HG03135 (cell line): ENCODE data around the gene PTAFR.
A peak's percentile ranks its signal among the peaks of the same experiment; 100 is the strongest.

ENCODE experiments used
- ATAC-seq: cut with Tn5 transposase; IDR thresholded peaks from one replicate; pipeline ENCODE4 v1.9.1; 2021; ENCODE audit warnings: mild to moderate bottlenecking, moderate library complexity; ENCODE audit not compliant: unreplicated experiment

PTAFR gene

GRCh38 chr1:28176492-28177470 lies at the start of gene PTAFR:
Gene PTAFR (minus strand): TSS chr1:28176690. CDS start chr1:28151021, 25,669 bp downstream.
- peak; percentile 37 for ATAC-seq

DNA sequence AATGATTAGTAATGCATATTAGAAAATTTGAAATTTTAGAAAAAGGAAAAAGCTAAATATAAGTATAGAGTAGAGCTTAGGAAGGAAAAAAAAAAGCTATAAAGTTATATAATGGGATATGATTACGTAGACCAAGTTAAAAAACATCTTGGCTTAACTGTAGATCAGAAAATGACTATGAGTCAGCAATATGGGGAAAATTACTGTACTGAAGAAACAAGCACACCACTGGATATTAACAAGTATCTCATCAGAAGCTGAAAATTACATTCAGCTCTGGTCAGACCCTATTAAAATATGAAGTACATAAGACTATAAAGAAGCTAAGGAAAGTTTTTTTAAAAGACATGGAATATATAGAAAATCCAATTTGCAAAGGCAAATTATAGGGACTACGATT lies 36.8 kb upstream of the PTAFR start:
- ATAC-seq, result no peak

GRCh38 chr1:28209700-28210099 lies 33.2 kb upstream of the PTAFR start:
- ATAC-seq, result no peak

DNA sequence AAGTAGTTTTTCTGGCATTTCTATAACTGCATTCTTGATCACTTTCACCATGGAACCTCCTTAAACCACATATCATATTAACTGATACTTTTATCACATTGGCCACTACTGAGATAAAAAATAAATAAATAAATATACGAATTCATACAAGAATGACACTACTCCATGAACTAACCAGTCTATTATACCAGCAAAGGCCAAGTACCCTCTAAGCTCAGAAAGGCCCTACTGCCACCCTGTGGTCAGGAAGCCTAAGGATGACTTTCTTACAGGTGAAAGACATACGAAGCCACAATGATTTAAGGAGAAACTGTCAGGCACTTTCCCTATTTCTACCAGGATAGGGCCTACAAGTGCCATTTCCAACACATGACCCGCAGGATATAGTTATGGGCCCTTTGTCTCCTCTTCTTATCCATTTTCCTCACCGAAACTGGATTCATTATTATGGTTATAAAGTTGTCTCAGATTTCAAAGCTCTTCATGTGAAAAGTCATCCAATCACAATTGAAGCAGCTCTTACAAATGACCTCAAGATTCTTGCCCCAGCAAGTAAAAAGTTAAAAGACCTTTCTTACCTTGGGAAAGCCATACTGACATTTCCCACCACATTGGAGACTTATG lies 32.4 kb upstream of the PTAFR start:
- no peak for ATAC-seq

GRCh38 chr1:28205243-28205642 lies 28.8 kb upstream of the PTAFR start:
- ATAC-seq, result no peak

DNA sequence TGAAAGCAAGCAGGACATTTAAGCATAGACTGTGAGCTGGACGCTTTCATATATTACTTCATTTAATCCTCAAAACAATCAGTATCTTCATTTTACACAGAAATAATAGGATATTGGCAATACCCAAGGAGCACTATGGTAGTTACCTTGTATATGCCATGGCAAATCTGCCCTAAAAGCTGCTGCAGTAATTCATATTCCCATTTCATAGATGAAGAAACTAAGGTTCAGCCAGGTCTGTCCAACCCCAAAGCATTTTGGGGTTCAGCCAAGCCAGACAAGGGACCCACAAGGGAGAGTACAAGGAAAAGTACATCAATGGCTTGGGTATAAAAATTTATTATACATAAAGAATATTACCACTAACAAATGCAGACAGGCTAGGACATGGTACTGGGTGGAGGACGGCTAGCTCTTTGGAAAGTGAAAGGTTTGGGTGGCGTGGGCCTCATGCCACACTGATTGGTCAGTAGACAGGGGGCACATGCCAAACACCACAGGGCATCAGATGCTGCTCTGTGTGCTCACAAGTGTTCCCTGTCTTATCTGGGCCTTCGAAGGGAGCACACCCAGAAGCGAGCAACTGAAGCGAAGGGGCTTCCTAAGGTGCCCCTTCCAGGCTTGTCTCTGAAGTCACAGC lies 23.9 kb upstream of the PTAFR start:
- ATAC-seq, result no peak

GRCh38 chr1:28199328-28200233 lies 23.1 kb upstream of the PTAFR start:
- ATAC-seq, result peak; percentile 79

- ATAC-seq, result no peak
These were observed 21.4 kb upstream of the PTAFR start for GRCh38 chr1:28197682-28198415.

GRCh38 chr1:28196330-28196729 lies 19.8 kb upstream of the PTAFR start:
- ATAC-seq, result no peak

- no peak for ATAC-seq
These were observed 19.3 kb upstream of the PTAFR start for GRCh38 chr1:28195780-28196179.

DNA sequence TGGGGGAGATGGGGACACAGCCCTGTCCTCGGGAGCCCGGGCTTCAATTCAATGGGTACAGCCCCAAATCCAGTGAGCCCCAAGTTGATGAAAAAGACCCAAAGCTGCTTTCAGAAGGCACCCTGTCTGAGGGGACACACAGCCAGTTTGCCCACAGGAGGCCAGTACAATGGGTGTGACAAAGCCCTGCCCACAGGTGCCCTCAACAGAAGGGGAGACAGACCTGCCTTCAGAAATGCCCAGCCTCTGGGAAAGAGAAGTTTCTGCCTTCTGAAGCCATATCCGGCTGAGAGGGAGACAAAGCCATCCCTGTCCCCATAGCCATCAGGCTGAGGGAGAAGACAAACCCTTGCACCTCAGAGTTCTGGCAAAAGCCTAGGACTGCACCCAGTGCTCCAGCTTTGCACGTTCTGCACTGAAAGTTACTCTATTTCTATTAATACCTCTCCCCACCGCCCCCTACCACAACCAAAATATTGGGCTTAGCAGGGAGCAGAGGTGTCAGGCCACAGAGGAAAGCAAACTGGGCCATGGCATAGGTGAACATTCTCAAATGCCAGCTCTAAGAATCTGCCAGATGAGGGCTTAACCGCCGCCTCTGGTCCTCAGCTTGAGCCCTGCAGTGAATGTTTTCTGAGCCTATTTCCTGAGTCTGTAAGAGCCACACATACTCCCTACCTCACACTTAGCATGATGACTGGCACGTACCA lies 18.0 kb upstream of the PTAFR start:
- no peak for ATAC-seq

DNA sequence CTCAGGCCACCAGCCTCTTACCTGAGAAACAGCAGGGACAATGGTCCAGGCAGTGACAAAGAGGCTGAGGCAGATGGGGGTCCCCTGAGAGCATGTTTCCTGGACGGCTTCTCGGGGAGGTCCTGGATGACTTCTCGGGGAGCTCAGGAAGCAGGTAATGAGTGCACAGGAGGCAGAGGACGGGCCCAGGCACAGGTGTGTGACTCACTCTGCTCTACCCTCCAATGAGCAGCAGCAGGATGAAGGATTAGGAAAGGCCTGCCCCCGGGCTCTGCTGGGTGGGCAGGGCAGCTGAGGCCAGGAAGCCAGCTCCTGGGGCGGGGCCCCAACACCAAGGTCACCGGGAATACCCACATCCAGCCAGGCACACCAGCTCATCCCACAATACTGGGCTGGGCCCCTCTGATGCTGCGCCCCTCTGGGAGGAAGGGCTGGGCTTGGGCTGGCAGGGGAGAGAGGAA lies 17.2 kb upstream of the PTAFR start:
- no peak for ATAC-seq

DNA sequence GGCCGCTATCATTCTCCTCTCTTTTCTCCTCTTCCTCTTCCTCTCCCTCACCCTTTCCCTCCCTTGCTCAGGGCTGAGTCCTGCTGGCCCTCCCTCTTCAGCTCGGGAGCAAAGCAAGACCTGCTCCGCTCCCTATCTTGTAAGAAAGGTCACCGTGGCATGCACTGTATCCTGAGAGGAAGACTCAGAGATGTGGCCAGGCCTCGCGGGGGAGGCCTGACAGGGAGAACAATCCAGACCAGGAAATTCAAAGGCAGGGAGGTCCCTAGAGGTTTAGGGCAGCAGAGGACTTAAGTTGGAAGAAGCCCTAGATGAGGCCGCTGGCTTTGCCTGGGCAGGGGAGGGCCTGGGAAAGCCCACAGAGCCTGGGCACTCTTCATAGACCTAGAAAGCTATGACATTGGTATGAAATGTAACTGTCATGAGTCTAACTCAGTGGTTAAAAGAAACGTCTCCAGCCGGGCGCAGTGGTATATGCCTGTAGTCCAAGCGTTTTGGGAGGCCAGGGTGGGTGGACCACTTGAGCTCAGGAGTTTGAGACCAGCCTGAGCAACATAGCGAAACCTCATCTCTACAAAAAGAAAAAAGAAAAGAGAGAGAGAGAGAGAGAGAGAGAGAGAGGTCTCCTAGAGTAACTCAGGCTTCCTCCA lies 14.6 kb upstream of the PTAFR start:
- ATAC-seq, result no peak

DNA sequence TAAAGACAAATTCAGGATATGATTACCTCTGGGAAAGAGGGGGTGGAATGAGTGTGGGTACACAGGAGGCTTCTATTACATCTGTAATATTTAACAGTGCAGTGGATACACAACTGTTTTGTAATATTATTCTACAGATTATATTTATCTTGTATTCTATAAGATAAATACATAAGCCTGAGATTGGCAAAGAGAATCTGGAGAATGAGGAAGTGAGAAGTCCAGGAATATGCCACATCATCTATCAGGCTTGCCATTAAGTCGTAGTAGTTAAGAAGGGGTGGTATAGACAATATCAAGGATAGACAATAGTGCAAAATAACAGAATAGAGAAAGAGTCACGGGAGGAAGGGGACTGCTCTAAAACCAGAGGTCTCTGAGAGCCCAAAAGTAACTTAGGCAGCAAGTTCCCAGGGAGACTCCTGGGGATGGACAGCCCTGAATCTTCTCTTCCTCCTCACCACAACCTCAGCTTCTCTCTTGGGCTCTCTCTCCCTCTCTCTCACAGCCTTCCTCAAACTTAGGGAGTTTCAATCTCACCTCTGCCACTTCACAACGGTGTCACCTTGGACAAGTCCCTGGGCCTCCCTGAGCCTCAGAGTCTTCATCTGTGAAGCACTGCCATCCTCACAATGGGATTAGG lies 14.0 kb upstream of the PTAFR start:
- ATAC-seq, result no peak

DNA sequence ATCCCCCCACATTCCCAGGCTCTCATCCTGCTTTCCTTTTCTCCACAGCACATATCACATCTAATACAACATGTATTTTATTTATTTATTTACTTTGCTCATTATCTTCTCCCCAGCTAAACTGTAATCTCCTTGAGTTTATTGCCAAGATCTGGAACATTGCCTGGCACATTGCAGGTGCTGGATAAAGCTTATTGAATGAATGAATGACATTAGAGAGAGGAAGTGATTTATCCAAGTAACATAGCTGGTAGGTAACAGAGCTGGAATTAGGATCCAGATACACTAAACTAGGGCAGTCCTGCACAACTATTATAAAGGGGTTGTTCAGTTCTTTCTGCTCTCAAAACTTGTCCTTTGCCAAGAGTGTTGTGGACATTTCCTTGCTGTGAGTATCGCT lies 8.6 kb upstream of the PTAFR start:
- no peak for ATAC-seq

GRCh38 chr1:28180306-28181305 lies 4.1 kb upstream of the PTAFR start:
- ATAC-seq, result no peak
